Measurements from ENCODE around the gene GRM4. TPM values are rescaled to one million over a fixed set of nuclear protein-coding genes. Genes with fewer than 3 reads are reported as not detected.
A peak's percentile ranks its signal among the peaks of the same experiment; 100 is the strongest.

GRM4 gene
- polyA plus RNA-seq, 1 of the 3 experiments (the other 2 are of a cell fraction), result not detected

- H3K4me3 ChIP-seq (ENCODE audit: low read depth in 2 of 2, low read length in 1 of 2), result no peak overlapping the region
- ChIA-PET CTCF (interaction anchor here (1.1 to 1.5 kb wide), 3 partner anchors 9 to 66 kb away, joined by 3 to 5 read pairs (median 4); no protein-coding TSS in a partner anchor), POLR2A (interaction anchor here (1.3 kb wide), 1 partner anchor 10 kb away, joined by 3 read pairs; no protein-coding TSS in a partner anchor)
- H3K27ac ChIP-seq (ENCODE audit: low read depth in 2 of 2, low read length in 1 of 2), result no peak overlapping the region
- peaks cover 12% of the 10 kb centered on the region; the same call in 1 of the 2 replicates for H3K27me3 ChIP-seq (ENCODE audit: insufficient read depth)
- DNase-seq, result peak; percentile 74
- no peak overlapping the region for H3K9ac ChIP-seq
- no peak overlapping the region for H2AFZ ChIP-seq (ENCODE audit: low read depth)
- no peaks in the 10 kb centered on the region for H3K9me2 ChIP-seq
- WGBS (ENCODE audit: low lambda C conversion rate), result 46% methylated on average over 8 of the region's 13 CpGs
- no peaks in the 10 kb centered on the region for H4K20me1 ChIP-seq (ENCODE audit: insufficient read depth)
- no peaks in the 10 kb centered on the region for H3K36me3 ChIP-seq (replicated peaks in 1 of 2; ENCODE audit: control insufficient read depth in 1 of 2, insufficient read depth in 2 of 2, low read length in 1 of 2)
- no peaks in the 10 kb centered on the region for H3K9me3 ChIP-seq
- no peaks in the 10 kb centered on the region for H3K79me2 ChIP-seq (ENCODE audit: insufficient read depth)
- no peak overlapping the region for H3K4me2 ChIP-seq
- TF ChIP-seq RCOR1 (IDR thresholded peaks at IDR 0.05; ENCODE audit: low read length) (no peak), MAX (IDR thresholded peaks at IDR 0.05; ENCODE audit: low read depth) (no peak), USF1 (IDR thresholded peaks at IDR 0.05; ENCODE audit: borderline replicate concordance, low read depth) (no peak), TEAD4 (IDR thresholded peaks at IDR 0.05; ENCODE audit: borderline replicate concordance, insufficient read depth) (no peak), GATA2 (CRISPR knock-in tag; IDR thresholded peaks at IDR 0.05) (peak; percentile 76)
- peaks cover 0 to 8% of the 10 kb centered on the region in 2 experiments; a peak in 1 of 4 replicates for H3K4me1 ChIP-seq (ENCODE audit: control insufficient read depth in 1 of 2, insufficient read depth in 2 of 2, low read depth in 1 of 2, low read length in 1 of 2)
- H3F3A ChIP-seq (replicated peaks; ENCODE audit: insufficient read depth), result no peaks in the 10 kb centered on the region
Measured at GRCh38 chr6:34120953-34121675, 24.8 kb downstream of the GRM4 start.

GRCh38 chr6:34115915-34116314, 30.0 kb downstream of the GRM4 start:
- Histone ChIP-seq H3K4me3 (ENCODE audit: low read depth in 2 of 2, low read length in 1 of 2) (no peak overlapping the region), H3K27ac (ENCODE audit: low read depth in 2 of 2, low read length in 1 of 2) (no peak overlapping the region), H3K9me3 (no peaks in the 10 kb centered on the region), H3K4me1 (ENCODE audit: control insufficient read depth in 1 of 2, insufficient read depth in 2 of 2, low read depth in 1 of 2, low read length in 1 of 2) (peaks cover 0 to under 1% of the 10 kb centered on the region in 2 experiments; a peak in 1 of 4 replicates), H3F3A (replicated peaks; ENCODE audit: insufficient read depth) (no peaks in the 10 kb centered on the region), H3K36me3 (replicated peaks in 1 of 2; ENCODE audit: control insufficient read depth in 1 of 2, insufficient read depth in 2 of 2, low read length in 1 of 2) (no peaks in the 10 kb centered on the region), H4K20me1 (ENCODE audit: insufficient read depth) (no peaks in the 10 kb centered on the region), H2AFZ (ENCODE audit: low read depth) (no peak overlapping the region), H3K79me2 (ENCODE audit: insufficient read depth) (no peaks in the 10 kb centered on the region), H3K9ac (no peak overlapping the region), H3K9me2 (no peaks in the 10 kb centered on the region), H3K4me2 (no peak overlapping the region), H3K27me3 (ENCODE audit: insufficient read depth) (no peaks in the 10 kb centered on the region; the same call in 1 of the 2 replicates)
- POLR2A ChIA-PET, result no interaction called here
- CTCF ChIA-PET, result interaction anchor here (0.9 to 3.8 kb wide), 3 partner anchors 29 to 61 kb away, joined by 3 to 17 read pairs (median 4); partner anchors contain the start of gene GRM4
- DNase-seq, result no peak
- TF ChIP-seq USF1 (IDR thresholded peaks at IDR 0.05; ENCODE audit: borderline replicate concordance, low read depth) (no peak), POLR2AphosphoS5 (IDR thresholded peaks at IDR 0.05; ENCODE audit: low read depth, low read length) (no peak), JUND (IDR thresholded peaks at IDR 0.05) (no peak), TEAD4 (IDR thresholded peaks at IDR 0.05; ENCODE audit: borderline replicate concordance, insufficient read depth) (no peak), RFX5 (IDR thresholded peaks at IDR 0.05; ENCODE audit: low read length) (no peak), RAD21 (IDR thresholded peaks at IDR 0.05; ENCODE audit: low read length) (no peak), MAX (IDR thresholded peaks at IDR 0.05; ENCODE audit: low read depth) (no peak), FOXJ3 (CRISPR knock-in tag; IDR thresholded peaks at IDR 0.05) (no peak), TAF1 (IDR thresholded peaks at IDR 0.05; ENCODE audit: borderline replicate concordance, low read depth, low read length) (no peak), NFIC (IDR thresholded peaks at IDR 0.05; ENCODE audit: borderline replicate concordance) (no peak), RXRA (IDR thresholded peaks at IDR 0.05; ENCODE audit: borderline replicate concordance, low read depth) (no peak), REST (IDR thresholded peaks at IDR 0.05; ENCODE audit: low read depth, low read length) (no peak), FOXM1 (IDR thresholded peaks at IDR 0.05; ENCODE audit: low read depth) (no peak), NRF1 (IDR thresholded peaks at IDR 0.05; ENCODE audit: low read depth, low read length) (no peak), SIN3A (IDR thresholded peaks at IDR 0.05; ENCODE audit: borderline replicate concordance, low read depth, low read length) (no peak), ELF1 (IDR thresholded peaks at IDR 0.05) (no peak)
- WGBS (ENCODE audit: low lambda C conversion rate), result 67% methylated on average over 11 of the region's 11 CpGs

Data from SK-N-SH (cell line).